Astrocyte of the cerebellum (primary cell): ENCODE data around the gene BLTP3A.
"Not testable (repeated sequence)": the region's sequence is repeated elsewhere in the genome, so short reads cannot be mapped to it uniquely, and the experiment has no call there.

Experiments
- DNase-seq: peaks from one replicate; pipeline ENCODE4 v3.0.0-alpha.2; 2011; ENCODE audit warnings: low read depth
- H3K4me3 ChIP-seq: 2 replicates; pipeline ENCODE4 v1.5.1; 2011; ENCODE audit warnings: mild to moderate bottlenecking, low read depth, low read length, moderate library complexity
- in situ Hi-C: cut with HindIII; loops from 2 replicates; pipeline ENCODE4 v1.10.0; 2017; ENCODE audit warnings: low sequenced_read_pairs
- TF ChIP-seq, protein P1 (sequence below): IDR thresholded peaks from 2 replicates; pipeline ENCODE4 v1.5.1; 2012; ENCODE audit warnings: low read length, low read depth, moderate library complexity, mild to moderate bottlenecking; ENCODE audit errors: missing control alignments

Gene BLTP3A

DNA sequence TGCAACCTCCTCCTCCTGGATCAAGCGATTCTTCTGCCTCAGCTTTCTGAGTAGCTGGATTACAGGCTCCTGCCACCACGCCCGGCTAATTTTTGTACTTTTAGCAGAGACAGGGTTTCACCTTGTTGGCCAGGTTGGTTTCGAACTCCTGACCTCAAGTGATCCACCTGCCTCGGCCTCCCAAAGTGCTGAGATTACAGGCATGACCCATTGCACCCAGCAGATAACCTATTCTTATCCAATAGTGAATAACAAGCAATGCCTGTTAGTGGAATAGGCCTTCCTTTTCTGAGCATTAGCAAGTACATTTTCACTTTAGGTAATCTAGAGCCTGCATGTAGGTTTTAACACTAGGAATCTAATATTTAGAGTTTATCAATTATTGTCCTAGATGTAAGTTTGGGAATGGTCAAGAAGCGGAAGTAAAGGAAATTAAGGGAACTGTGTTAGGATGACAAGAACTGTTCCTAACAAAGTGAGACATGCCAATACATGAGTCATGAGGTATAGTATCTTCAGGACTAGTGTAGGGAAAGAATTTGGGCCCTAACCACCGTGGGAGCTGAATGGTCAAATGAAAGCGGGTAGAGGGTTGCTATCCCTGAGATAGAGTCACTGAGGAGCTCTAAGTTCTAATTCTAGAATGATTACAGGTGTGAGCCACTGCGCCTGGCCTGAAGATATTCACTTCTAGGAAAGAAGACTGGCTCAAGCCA, 15.0 kb downstream of the BLTP3A start:
- in situ Hi-C loops, result no loop called here
- no peak for DNase-seq
- H3K4me3 ChIP-seq, result no peak overlapping the region
- TF ChIP-seq, protein P1, sequence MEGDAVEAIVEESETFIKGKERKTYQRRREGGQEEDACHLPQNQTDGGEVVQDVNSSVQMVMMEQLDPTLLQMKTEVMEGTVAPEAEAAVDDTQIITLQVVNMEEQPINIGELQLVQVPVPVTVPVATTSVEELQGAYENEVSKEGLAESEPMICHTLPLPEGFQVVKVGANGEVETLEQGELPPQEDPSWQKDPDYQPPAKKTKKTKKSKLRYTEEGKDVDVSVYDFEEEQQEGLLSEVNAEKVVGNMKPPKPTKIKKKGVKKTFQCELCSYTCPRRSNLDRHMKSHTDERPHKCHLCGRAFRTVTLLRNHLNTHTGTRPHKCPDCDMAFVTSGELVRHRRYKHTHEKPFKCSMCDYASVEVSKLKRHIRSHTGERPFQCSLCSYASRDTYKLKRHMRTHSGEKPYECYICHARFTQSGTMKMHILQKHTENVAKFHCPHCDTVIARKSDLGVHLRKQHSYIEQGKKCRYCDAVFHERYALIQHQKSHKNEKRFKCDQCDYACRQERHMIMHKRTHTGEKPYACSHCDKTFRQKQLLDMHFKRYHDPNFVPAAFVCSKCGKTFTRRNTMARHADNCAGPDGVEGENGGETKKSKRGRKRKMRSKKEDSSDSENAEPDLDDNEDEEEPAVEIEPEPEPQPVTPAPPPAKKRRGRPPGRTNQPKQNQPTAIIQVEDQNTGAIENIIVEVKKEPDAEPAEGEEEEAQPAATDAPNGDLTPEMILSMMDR, result no peak

DNA sequence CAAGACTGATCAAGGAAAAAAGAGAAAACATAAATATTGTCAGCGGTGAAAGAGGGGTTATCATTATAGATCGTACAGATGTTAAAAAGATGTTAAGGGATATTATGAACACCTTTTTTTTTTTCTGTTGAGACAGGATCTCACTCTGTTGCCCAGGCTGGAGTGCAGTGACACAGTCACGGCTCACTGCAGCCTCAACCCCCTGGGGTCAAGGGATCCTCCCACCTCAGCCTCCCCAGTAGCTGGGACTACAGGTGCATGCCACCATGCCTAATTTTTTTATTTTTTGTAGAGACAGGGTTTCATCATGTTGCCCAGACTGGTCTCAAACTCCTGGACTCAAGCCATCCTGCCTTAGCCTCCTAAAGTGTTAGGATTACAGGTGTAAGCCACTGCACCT, 16.6 kb downstream of the BLTP3A start:
- H3K4me3 ChIP-seq, in situ Hi-C loops, DNase-seq: not testable (repeated sequence)

DNA sequence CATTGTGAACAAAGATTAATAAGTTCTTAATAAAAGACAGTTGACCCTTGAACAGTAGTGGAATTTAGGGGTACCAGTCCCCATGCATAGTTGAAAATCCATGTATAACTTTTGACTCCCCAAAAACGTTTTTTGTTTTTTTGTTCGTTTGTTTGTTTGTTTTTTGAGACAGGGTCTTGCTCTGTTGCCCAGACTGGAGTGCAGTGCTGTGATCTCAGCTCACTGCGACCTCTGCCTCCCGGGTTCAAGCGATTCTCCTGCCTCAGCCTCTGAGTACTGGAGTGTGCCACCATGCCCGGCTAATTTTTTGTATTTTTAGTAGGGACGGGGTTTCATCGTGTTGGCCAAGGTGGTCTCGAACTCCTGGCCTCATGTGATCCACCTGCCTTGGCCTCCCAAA, 17.5 kb downstream of the BLTP3A start:
- in situ Hi-C loops, DNase-seq, H3K4me3 ChIP-seq: not testable (repeated sequence)

DNA sequence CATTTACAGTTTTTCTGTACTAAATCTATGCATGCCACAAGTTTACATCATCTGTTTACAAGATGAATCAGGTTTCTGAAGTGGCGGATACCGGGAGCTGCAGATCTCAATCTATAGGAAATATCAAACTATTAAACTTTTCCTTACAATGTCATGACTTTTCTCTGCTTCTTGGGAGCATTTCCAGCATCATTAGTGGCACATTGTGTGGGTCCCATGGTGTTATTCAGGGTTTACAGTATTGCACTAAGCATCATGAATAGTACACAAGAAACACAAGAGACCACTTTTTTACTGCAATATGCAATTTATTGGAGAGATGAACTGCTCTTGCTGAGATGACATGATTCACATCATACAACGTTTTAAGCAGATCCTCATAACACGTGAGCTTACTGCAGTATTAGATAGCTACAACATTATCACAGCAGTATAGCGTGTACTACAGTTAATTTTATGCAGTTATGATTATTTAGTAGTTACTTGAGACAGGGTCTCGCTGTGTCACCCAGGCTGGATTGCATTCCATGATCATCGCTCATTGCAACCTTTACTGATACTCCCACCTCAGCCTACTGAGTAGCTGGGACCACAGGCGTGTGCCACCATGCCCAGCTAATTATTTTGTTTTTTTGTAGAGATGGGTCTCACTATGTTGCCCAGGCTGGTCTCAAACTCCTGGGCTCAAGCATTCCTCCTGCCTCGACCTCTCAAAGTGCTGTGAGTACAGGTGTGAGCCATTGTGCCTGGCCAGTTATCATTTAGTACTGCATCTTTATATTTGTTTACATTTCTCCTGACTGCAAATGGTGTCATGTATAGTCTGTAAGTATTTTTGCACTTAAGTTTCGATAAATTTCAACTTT, 18.4 kb downstream of the BLTP3A start:
- H3K4me3 ChIP-seq, result no peak overlapping the region
- no peak for DNase-seq
- TF ChIP-seq, protein P1, result no peak
- in situ Hi-C loops, result loop anchor here (10.0 kb wide), 2 partner anchors 65 to 85 kb away; no protein-coding TSS in a partner anchor

DNA sequence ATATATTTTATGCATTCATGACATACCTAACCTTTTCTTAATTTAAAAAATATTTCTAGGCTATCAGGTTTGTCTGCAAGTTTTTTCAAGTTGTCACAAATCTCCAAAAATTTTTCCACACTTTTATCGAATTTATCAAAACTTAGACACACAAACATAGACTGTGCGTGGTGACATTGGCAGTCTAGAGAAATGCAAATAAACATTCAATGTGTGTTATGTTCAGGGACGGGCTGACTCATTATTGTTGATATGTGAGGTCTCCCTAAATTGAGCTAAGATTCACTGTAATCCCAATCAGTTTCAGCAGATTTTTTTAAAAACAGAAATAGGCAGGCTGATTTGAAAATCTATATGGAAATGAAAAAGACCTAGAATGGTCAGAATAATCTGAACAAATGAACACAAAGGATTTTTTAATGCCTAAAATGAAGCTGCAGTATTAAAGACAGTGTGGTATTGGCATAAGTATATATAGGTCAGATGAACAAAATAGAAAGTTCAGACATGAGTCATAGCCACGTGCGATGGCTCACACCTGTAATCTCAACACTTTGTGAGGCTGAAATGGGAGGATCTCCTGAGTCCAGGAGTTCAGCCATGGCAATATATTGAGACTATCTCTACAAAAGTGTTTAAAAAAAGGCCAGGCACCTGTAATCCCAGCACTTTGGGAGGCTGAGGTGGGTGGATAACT, 19.2 kb downstream of the BLTP3A start:
- no peak overlapping the region for H3K4me3 ChIP-seq
- no peak for DNase-seq
- TF ChIP-seq, protein P1, result no peak
- in situ Hi-C loops, result loop anchor here (10.0 kb wide), 2 partner anchors 64 to 86 kb away; no protein-coding TSS in a partner anchor

DNA sequence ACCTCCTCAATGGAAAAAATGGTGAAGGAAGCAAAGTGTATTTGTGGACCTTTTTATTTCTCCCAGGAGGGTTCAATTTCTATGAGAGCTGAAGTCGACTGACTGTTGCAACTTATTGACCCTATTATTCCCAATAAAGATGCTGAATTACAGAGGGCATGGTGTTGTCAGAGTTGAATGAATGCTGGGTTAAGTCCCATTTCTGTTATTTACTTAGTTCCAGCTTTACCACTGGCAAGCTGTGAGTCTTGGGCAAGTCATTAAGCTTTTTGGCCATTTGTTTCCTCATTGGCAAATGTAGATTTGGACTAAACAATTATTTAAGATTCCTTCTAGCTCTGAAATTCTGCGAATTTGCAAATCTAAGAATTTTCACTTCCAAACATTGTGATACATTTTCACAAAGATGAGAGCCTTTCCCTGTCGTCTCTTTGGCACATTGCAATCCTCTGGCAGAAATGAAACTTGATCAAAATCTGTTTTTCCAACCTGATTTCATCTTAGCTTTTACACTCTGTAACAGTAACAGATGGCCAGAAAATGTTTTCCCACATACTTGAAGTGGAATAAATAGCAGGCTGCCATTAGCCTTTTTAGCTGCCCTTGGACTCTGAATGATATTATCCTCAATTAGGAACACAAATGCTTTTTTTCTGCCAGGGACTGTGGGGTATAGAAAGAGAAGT, 21.3 kb downstream of the BLTP3A start:
- DNase-seq, result no peak
- in situ Hi-C loops, result loop anchor here (10.0 kb wide), 2 partner anchors 62 to 88 kb away; no protein-coding TSS in a partner anchor
- TF ChIP-seq, protein P1, result no peak
- no peak overlapping the region for H3K4me3 ChIP-seq
